HepG2 (cell line): Measurements from ENCODE around the gene RHOBTB3. TPM values are rescaled to one million over a fixed set of nuclear protein-coding genes. Genes with fewer than 3 reads are reported as not detected.

Experiments
- ARID3A ChIP-seq: IDR thresholded peaks from 2 replicates; pipeline ENCODE4 v1.6.1; 2012; ENCODE audit warnings: low read depth, low read length, improper control_type of control experiment
- ATF7-NPFF ChIP-seq: sonication (generic); formaldehyde crosslinking; IDR thresholded peaks from 2 replicates; pipeline ENCODE4 v1.8.1; 2023; ENCODE audit warnings: mild to moderate bottlenecking, low read depth, missing genetic modification reagents, moderate library complexity
- EZH2 ChIP-seq: conservative IDR thresholded peaks from 2 replicates; pipeline ENCODE4 v1.6.1; 2012; ENCODE audit warnings: mild to moderate bottlenecking, low read depth, low read length, moderate library complexity
- HNRNPLL ChIP-seq: fragments of 200-400 bp; formaldehyde crosslinking; IDR thresholded peaks from 2 replicates; pipeline ENCODE4 v1.6.1; 2017; ENCODE audit warnings: mild to moderate bottlenecking, low read depth, low read length; ENCODE audit not compliant: poor library complexity, severe bottlenecking
- MAX ChIP-seq: IDR thresholded peaks from 2 replicates; pipeline ENCODE4 v1.6.1; 2012; ENCODE audit warnings: inconsistent platforms
- NONO ChIP-seq, 2 experiments: fragments of 450-650 bp in 1 of 2; sonication (generic) in 1 of 2; formaldehyde crosslinking in 1 of 2; IDR thresholded peaks in 1 of 2; conservative IDR thresholded peaks in 1 of 2; 2 replicates each; pipeline versions ENCODE4 v1.6.1 to v1.8.0; 2017 to 2022; ENCODE audit warnings: mild to moderate bottlenecking in 1 of 2, missing genetic modification reagents in 1 of 2, moderate library complexity in 1 of 2
- POLR2AphosphoS5 ChIP-seq: IDR thresholded peaks from 2 replicates; pipeline ENCODE4 v1.6.1; 2012; ENCODE audit warnings: low read depth, low read length
- RBM39 ChIP-seq: fragments of 200-400 bp; formaldehyde crosslinking; IDR thresholded peaks from one replicate; pipeline ENCODE4 v1.6.1; 2018; ENCODE audit warnings: antibody characterized with exemption, mild to moderate bottlenecking, low read depth, low read length; ENCODE audit not compliant: poor library complexity, severe bottlenecking
- SAP130 ChIP-seq: IDR thresholded peaks from 2 replicates; pipeline ENCODE4 v1.6.1; 2016; ENCODE audit warnings: low read depth
- SP4 ChIP-seq: sonication (generic); formaldehyde crosslinking; IDR thresholded peaks from 2 replicates; pipeline ENCODE4 v1.8.1; 2023; ENCODE audit warnings: mild to moderate bottlenecking, missing genetic modification reagents
- ZBTB38 ChIP-seq: sonication (generic); formaldehyde crosslinking; IDR thresholded peaks from 2 replicates; pipeline ENCODE4 v1.5.1; 2020; ENCODE audit warnings: mild to moderate bottlenecking, missing genetic modification reagents
- ZBTB8A ChIP-seq: sonication (generic); formaldehyde crosslinking; IDR thresholded peaks from 2 replicates; pipeline ENCODE4 v1.4.0; 2020; ENCODE audit warnings: mild to moderate bottlenecking, low read depth, missing genetic modification reagents, borderline replicate concordance
- ZNF12 ChIP-seq: sonication (generic); formaldehyde crosslinking; IDR thresholded peaks from 2 replicates; pipeline ENCODE4 v1.5.0; 2020; ENCODE audit warnings: missing genetic modification reagents
- ZNF562 ChIP-seq: sonication (generic); formaldehyde crosslinking; IDR thresholded peaks from 2 replicates; pipeline ENCODE4 v1.8.0; 2022; ENCODE audit warnings: missing genetic modification reagents, borderline replicate concordance
- ZNF564 ChIP-seq: sonication (generic); formaldehyde crosslinking; IDR thresholded peaks from 2 replicates; pipeline ENCODE4 v1.8.1; 2023; ENCODE audit warnings: mild to moderate bottlenecking, missing genetic modification reagents
- ZNF574 ChIP-seq: sonication (generic); formaldehyde crosslinking; IDR thresholded peaks from 2 replicates; pipeline ENCODE4 v1.4.0; 2020; ENCODE audit warnings: missing genetic modification reagents
- ZNF598 ChIP-seq: sonication (generic); formaldehyde crosslinking; IDR thresholded peaks from 2 replicates; pipeline ENCODE4 v1.5.1; 2020; ENCODE audit warnings: mild to moderate bottlenecking, missing genetic modification reagents, borderline replicate concordance
- ZNF720 ChIP-seq: sonication (generic); formaldehyde crosslinking; IDR thresholded peaks from 2 replicates; pipeline ENCODE4 v1.4.0; 2020; ENCODE audit warnings: missing genetic modification reagents
- ZNF883 ChIP-seq: sonication (generic); formaldehyde crosslinking; IDR thresholded peaks from 2 replicates; pipeline ENCODE4 v1.5.1; 2020; ENCODE audit warnings: mild to moderate bottlenecking, missing genetic modification reagents; ENCODE audit errors: not compliant biosample characterization
- ZSCAN20 ChIP-seq: sonication (generic); formaldehyde crosslinking; IDR thresholded peaks from 2 replicates; pipeline ENCODE4 v1.4.0; 2020; ENCODE audit warnings: missing genetic modification reagents, mild to moderate bottlenecking, borderline replicate concordance
- polyA plus RNA-seq, 8 experiments: library from polyadenylated mRNA; depleted of rRNA in 3 of 8; stranded (reverse) in 7 of 8; unstranded in 1 of 8; fragments of >200 nt; fragmentation: Illumina TruSeq in 4 of 8; extraction: Trizol in 4 of 8; gene quantifications; 2 replicates each; pipeline versions ENCODE4 v1.2.1 to v1.2.3, GENCODE V29; 2011 to 2016; ENCODE audit warnings: low read depth in 4 of 8, missing spikeins in 1 of 8, mixed read lengths in 1 of 8; ENCODE audit not compliant: insufficient read depth in 1 of 8
- total RNA-seq, 5 experiments: library from RNA; depleted of rRNA; stranded (reverse); fragments of >200 nt; fragmentation: Illumina TruSeq; extraction: Trizol; gene quantifications; 2 replicates each; pipeline ENCODE4 v1.2.3, GENCODE V29; 2016; ENCODE audit warnings: low read depth in 1 of 5
- TF ChIP-seq, protein P1 (sequence below): IDR thresholded peaks from 2 replicates; pipeline ENCODE4 v1.6.1; 2016; ENCODE audit warnings: low read depth, borderline replicate concordance
- TF ChIP-seq, protein P2 (sequence below): sonication (generic); formaldehyde crosslinking; conservative IDR thresholded peaks from 2 replicates; pipeline ENCODE4 v1.4.0; 2020; ENCODE audit warnings: missing genetic modification reagents

RHOBTB3 gene
- total and polyA plus RNA-seq, 2 of the 13 experiments (the other 11 are each of a cell fraction or from before 2014, with no cell fraction given): 31.6 to 35.4 TPM

DNA sequence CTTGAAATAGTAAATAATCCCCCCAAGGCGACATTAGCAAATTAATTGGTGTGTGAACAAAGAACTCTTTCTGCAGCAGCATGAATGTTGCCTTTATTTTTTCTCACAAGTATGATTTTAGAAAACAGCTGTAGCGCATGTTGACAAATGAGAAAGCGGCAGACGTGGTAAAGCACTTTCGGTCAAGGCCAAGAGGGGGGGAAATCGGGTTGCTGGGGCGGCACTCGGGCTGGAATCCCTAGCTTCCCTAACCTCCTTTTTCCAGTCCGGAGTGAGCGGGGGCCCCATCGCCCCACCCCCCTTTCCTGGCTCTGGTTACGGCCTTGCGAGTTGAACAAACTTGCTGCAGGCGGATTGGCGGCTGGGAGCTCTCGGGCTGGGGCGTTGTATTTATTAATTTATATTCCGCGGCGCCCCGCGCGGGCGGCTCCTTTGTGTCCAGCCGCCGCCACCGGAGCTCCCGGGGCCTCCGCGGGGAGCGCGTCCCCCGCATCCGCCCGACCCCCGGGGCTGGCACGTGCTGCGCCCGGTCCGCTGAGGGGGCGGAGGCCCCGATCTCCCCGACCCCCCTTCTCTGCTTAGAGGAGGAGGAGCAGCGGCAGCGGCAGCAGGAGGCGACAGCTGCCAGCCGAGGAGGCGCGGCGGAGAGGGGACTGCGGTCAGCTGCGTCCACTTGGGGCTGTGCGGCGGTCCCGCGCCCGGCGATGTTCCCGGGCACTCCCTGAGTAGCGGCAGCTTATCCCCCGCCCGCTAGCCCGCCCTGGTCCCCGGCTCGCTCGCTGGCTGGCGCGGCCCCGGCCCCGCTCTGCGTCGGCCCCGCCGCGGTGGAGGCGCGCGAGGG is at the start of gene RHOBTB3 (continued):
- TF ChIP-seq NONO (IDR thresholded peaks at IDR 0.05) (no peak), NONO (CRISPR knock-in tag; conservative IDR thresholded peaks at IDR 0.05) (peak; percentile 43; the same call in 1 of the 2 replicates), ZBTB38 (0 out of 2 replicates have a peak, but pooled peaks have one; percentile 38), RBM39 (peak; percentile 75), ZNF598 (CRISPR knock-in tag) (0 out of 2 replicates have a peak, but pooled peaks have one; percentile 21), POLR2AphosphoS5 (no peak), ZNF564 (CRISPR knock-in tag) (no peak), ARID3A (0 out of 2 replicates have a peak, but pooled peaks have one; percentile 46), SAP130 (CRISPR knock-in tag) (peak; percentile 71), EZH2 (no peak), HNRNPLL (peak; percentile 61), MAX (peak; percentile 66), ATF7-NPFF (CRISPR knock-in tag) (no peak), ZNF12 (CRISPR knock-in tag) (0 out of 2 replicates have a peak, but pooled peaks have one; percentile 9), ZNF720 (no peak), SP4 (CRISPR knock-in tag) (0 out of 2 replicates have a peak, but pooled peaks have one; percentile 21), ZSCAN20 (CRISPR knock-in tag) (0 out of 2 replicates have a peak, but pooled peaks have one; percentile 28), ZNF562 (no peak), ZNF883 (peak; percentile 4), ZBTB8A (0 out of 2 replicates have a peak, but pooled peaks have one; percentile 8), ZNF574 (CRISPR knock-in tag) (peak; percentile 33; the same call in 1 of the 2 replicates)
- TF ChIP-seq, protein P1, sequence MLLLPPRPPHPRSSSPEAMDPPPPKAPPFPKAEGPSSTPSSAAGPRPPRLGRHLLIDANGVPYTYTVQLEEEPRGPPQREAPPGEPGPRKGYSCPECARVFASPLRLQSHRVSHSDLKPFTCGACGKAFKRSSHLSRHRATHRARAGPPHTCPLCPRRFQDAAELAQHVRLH (CRISPR knock-in tag): peak; percentile 36; the same call in 1 of the 2 replicates
- TF ChIP-seq, protein P2, sequence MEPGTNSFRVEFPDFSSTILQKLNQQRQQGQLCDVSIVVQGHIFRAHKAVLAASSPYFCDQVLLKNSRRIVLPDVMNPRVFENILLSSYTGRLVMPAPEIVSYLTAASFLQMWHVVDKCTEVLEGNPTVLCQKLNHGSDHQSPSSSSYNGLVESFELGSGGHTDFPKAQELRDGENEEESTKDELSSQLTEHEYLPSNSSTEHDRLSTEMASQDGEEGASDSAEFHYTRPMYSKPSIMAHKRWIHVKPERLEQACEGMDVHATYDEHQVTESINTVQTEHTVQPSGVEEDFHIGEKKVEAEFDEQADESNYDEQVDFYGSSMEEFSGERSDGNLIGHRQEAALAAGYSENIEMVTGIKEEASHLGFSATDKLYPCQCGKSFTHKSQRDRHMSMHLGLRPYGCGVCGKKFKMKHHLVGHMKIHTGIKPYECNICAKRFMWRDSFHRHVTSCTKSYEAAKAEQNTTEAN: 0 out of 2 replicates have a peak, but pooled peaks have one; percentile 6
